ENCODE results near the gene TNFRSF14.

TNFRSF14 gene

DNA sequence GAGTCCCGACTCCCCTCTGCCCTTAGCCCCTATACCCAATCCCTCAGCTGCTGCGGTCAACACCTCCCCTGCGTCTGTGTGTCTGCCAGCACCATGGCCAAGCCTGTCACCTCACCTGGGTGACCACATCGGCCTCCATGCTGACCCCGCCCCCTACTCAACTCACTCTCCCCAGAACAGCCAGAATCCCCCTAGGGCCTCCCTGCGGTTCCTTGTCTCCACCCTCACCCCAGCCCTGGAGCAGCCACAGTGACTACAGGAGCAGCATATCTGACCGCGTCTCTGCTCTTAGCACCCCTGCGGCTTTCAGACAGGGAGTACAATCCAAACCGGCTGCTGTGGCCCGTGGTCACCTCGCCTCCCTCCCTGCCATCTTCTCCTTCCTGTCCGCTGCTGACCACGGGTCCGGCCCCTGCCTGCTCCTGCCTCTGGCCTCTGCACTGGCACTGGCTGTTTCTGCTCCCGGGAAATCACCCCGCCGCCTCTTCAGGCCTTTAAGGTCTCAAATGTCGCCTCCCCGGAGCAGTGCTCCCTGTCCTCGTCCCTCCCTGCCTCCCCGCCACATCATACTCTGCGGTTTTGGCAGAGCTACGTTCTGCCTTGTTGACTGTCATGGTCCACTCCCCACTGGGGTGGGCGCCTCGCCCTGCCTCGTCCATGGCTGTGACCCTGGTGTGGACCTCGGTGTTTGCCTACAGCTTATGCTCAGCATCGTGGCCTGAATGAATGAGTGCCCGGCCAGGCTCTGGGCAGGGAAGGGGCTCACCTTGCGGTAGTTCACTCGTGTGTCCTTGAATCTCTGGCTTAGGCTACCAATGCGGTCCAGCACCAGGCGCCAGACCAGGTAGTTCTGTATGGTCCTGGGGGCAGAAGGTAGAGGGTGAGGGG, 41.5 kb downstream of the TNFRSF14 start:
- no peak for DNase-seq (ENCODE audit: low read depth in 2 of 2)

DNA sequence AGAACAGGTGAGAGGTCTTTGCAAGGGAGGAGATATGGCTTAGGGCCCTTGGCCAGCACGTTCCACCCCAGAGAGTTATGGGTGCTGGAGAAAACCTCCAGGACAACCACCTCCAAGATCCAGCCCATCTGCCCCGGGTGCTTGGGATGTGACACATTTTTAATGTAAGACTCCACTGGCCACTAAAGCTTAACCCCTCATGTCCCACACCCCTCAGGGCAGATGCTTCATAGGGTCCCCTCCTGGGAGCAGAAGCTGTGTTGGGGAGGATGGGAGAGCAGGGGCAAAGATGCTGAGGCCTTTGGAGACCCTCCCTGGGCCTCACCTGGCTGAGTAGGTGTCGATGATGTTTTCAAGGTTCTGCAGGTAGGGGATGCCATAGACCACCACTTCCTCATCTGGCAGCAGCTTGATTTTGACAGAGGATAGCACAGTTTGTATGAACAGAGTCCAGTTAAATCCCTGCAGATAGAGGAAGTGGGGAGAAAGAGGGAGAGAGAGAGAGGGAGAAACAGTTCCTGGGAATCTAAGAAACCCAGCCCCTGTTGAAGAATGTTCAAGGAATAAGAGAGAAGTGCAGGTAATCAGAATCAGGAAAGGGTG, 42.3 kb downstream of the TNFRSF14 start:
- DNase-seq (ENCODE audit: low read depth in 2 of 2): no peak

- DNase-seq (ENCODE audit: low read depth in 2 of 2): no peak
These were observed 45.6 kb downstream of the TNFRSF14 start for GRCh38 chr1:2601721-2602303.

DNA sequence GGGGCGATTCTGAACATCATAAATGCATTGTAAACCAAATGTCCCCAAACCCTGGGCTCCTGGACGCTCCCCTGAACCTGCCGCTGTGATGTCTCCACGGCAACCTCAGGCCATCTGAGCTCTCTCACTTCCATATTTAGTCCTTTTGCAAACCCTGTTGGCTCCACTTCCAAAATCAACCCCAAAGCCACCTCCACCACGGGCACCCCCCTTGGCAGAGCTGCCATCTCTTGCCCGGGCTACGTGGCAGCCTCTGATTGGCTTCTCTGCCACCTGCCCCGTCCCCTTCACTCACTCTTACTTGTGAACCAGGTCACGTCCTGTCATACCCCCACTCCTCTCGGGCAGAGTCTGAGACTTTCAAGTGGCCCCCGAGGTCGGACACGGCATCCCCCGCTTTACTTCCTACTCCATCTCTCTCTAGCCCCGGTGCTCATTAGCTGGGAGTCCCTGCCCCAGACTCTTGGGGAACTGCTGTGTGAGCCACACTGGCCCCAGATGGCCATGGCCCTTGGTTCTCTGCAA, 46.2 kb downstream of the TNFRSF14 start:
- no peak for DNase-seq (ENCODE audit: low read depth in 2 of 2)

DNA sequence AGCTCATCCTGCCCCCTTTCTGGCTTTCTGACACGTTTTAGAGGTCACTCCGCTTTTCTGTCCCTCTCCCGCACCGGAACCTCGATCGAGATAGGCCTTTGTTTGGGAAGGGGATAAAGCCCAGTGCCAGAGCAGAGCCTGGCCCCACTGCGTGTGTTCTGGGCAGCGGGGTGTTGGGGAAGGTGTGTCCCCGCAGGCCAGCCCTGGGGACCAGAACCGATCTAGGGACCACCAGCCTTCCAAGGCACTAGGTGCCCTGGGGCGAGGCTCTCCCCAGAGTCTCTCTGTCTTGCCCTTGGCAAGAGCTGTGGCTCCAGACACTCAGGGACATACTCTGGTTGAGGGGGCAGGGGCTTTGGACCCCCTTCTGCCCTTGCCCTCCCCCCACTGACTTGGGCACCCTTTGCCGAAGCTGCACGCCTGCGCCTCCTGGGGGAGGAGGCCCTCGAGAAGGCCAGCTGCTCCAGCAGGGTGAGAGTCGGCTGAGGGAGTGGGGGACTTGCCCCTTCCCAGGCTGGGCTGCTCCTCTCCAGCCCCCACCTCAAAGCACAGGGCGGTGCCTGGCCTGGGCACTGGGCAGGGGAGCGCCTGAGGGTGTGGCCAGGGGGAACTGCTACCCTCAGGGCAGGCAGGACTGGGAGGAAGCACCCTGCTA, 46.8 kb downstream of the TNFRSF14 start:
- DNase-seq (ENCODE audit: low read depth in 2 of 2): no peak

GRCh38 chr1:2603521-2604155, 47.5 kb downstream of the TNFRSF14 start:
- no peak for DNase-seq (ENCODE audit: low read depth in 2 of 2)

DNA sequence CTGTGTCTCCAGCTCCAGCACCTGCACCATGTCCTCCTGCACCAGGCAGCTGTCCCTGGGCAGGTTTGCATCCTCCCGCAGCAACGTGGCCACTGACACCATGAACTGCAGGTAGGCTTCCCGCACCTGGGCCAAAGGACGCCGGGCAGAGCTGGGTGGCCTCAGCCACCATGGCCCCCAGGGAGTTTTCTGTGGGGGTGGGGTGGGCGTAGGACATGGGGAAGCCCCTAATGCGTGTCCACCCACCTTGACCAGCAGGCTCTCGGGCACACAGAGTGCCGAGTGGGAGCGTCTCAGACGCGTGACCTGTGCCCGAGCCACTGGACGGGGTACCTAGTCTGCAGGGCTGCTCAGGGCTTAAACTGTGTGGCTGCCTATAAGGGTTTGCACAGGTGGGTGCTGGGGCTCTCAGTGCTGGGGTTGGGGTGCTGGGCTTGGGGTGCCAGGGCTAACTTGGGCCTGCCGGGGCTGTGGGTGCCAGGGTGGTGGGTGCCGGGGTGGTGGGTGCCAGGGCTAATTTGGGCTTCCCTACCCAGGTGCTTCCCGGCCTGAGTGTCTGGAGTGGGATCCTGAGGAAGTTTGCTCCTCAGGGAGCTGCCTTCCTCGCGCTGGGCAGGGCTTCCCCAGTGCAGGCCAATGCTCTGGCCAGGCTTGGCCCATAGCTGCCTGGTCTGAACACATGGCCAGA, 48.1 kb downstream of the TNFRSF14 start:
- no peak for DNase-seq (ENCODE audit: low read depth in 2 of 2)

GRCh38 chr1:2604844-2605508, 48.8 kb downstream of the TNFRSF14 start:
- no peak for DNase-seq (ENCODE audit: low read depth in 2 of 2)

- no peak for DNase-seq (ENCODE audit: low read depth in 2 of 2)
These were observed 49.6 kb downstream of the TNFRSF14 start for GRCh38 chr1:2605509-2606395.

GRCh38 chr1:2606396-2606880, 50.3 kb downstream of the TNFRSF14 start:
- DNase-seq (ENCODE audit: low read depth in 2 of 2): no peak

DNA sequence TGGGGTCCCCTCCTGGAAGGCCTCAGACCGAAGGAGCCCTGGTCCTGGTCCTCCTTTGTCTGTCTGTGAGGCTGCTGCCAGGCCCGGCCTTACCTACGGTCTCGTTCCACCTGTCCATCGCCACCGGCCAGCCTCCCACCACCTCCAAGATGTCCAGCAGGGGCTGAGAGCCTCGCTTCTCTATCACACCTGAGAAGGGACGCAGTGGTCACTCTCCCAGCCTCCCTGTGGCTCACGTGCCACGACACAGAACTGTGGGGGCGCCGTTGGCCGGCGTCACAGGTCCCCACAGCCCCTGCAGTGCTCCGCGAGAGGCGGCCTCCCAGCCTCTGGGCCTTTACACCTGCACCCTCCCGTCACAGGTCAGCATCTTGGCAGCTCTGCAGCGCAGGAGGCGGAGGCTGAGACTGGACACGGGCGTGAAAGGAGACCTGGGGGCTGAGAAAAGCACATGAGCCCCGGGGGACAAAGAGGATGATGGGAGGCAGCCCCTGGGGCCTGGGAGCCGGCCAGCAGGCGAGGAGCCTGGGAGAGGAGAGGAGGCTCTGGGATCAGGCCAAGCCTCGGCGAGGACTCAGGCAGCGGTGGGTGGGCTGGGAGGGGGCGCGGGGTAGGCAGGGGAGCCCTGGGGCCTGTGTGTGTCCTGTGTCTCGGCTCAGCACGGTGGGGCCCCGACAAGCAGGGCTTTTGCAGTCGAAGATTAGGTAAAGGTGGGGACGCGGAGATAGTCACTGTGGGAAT, 50.9 kb downstream of the TNFRSF14 start:
- no peak for DNase-seq (ENCODE audit: low read depth in 2 of 2)

- no peak for DNase-seq (ENCODE audit: low read depth in 2 of 2)
These were observed 51.5 kb downstream of the TNFRSF14 start for GRCh38 chr1:2607641-2608091.

DNA sequence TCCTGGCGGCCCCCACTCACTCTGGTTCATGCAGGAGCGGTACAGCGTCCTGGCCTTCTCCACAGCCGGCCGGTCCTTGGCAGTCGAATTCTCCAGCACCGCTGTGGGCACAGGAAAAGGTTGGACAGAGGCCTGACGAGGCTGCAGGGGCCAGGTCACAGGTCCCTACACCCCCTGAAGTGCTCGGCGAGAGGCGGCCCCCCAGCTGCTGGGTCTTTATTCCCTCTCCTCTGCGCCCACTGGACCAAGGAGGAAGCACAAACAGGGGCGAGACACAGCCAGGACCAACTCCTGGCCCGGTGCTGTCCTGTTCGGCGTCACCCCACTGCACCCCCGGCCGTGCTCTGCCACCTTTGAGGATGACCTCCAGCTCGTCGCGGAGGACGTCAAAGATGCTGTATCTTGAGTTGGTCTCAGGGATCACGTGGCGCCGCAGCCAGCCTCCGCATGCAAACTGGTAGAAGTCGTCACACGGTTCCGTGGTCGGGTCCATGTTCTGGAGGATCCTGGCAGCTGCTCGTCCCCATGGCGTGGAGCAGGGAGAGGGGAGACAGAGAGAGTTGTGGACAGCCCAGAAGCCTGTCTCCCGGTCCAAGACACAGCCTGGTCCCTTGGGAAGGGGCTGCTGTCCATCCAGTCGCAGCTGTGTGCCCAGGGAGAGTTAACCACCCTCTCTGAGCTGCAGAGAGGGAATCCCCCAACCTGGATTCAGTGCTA, 53.3 kb downstream of the TNFRSF14 start:
- DNase-seq (ENCODE audit: low read depth in 2 of 2): no peak

- DNase-seq (ENCODE audit: low read depth in 2 of 2): no peak
These were observed 54.1 kb downstream of the TNFRSF14 start for GRCh38 chr1:2610036-2610959.

DNA sequence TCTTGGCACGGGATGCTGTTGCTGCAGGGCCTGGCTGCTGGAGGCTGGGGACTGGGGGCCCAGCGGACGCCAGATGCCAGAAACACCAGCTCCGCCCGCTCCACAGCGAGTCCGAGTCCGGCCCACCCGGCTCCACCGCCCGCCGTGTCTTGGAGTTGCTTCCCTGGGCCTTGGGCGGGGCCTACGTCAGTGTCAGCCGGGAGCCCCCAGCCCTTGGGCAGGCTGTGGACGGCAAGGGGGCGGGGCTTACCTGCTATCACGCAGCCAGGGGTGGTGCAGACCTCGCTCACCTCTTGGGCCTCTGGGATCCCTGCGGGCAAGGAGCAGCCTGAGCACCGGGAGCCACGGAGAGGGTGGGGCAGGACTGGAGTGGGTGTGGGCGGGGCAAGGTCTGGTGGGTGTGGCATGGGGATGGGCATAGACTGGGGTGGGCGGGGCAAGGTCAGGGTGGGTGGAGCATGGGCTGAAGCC, 54.9 kb downstream of the TNFRSF14 start:
- DNase-seq (ENCODE audit: low read depth in 2 of 2): no peak

DNA sequence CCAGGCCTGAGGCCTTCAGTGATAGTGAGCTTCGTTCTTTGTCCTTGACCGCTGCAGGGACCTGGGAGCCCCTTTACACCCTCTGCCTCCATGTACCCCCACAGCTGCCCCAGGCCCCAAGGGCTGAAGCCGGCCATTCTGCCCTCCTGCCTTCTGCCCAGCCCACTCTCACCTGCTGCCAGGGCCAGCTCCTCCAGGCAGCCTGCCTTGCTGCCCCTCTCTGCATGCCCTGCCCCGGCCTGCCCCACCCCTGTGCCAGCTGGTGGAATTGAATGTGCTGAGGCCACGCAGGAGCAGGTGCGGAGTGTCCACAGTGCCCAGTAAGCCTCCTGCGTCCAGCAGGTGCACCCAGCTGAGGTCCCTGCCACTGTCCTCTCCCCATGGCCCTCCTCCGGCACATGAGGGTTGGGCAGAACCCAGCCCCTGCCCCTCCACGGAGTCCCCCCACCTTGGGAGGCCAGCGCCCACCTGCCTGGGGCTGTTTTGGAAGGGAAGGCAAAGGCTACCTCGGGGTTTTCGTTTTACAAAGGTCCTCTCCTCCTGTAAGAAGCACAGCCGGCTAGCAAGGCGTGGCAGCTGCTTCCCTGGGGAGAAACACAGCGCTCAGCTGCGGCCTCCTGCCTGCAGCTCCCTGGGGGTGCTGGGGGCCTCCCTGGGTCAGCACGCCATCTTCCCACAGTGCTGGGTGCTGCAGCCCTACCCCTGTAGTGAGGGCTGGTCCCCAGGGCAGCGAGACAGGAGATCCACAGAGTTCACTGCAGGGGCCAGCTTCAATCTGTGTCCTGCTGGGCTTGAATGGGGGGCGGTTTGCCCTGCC, 55.7 kb downstream of the TNFRSF14 start:
- no peak for DNase-seq (ENCODE audit: low read depth in 2 of 2)
